ENCODE results near the gene HSPH1. TPM values are rescaled to one million over a fixed set of nuclear protein-coding genes. Genes with fewer than 3 reads are reported as not detected.
"Not testable (repeated sequence)": the region's sequence is repeated elsewhere in the genome, so short reads cannot be mapped to it uniquely, and the experiment has no call there.

HSPH1 gene
- total RNA-seq, 4 donors from 2014 or later = 23.0 to 57.7 (median 30.6) TPM

- Histone ChIP-seq H3K4me1 (no peaks in the 10 kb centered on the region), H3K27me3 (peaks cover 3 to 7% (median 5%) of the 10 kb centered on the region in 3 donors), H3K4me3 (no peak overlapping the region), H3K36me3 (no peaks in the 10 kb centered on the region), H3K27ac (no peak overlapping the region), H3K9me3 (no peaks in the 10 kb centered on the region)
- TF ChIP-seq POLR2A (IDR thresholded peaks at IDR 0.05) (no peak), CTCF (IDR thresholded peaks at IDR 0.05 in 4 of 5, conservative IDR thresholded peaks at IDR 0.05 in 1 of 5) (no peak)
- ATAC-seq (no peak), DNase-seq (no peak)
- intact Hi-C loops (cut with DNase I; ENCODE audit: low total_unique reads) = no loop called here
- in situ Hi-C loops (cut with MboI; ENCODE audit: low sequenced_read_pairs in 4 of 4) = no loop called here
Observed at GRCh38 chr13:31102905-31103304, 58.8 kb downstream of the HSPH1 start.

GRCh38 chr13:31101472-31102170 lies 60.1 kb downstream of the HSPH1 start:
- Histone ChIP-seq H3K9me3 (no peaks in the 10 kb centered on the region), H3K4me1 (no peaks in the 10 kb centered on the region), H3K36me3 (no peaks in the 10 kb centered on the region), H3K27me3 (peaks cover 4 to 12% (median 8%) of the 10 kb centered on the region in 3 donors), H3K27ac (no peak overlapping the region), H3K4me3 (no peak overlapping the region)
- in situ Hi-C loops (cut with MboI; ENCODE audit: low sequenced_read_pairs in 4 of 4) = no loop called here
- intact Hi-C loops (cut with DNase I; ENCODE audit: low total_unique reads) = no loop called here
- ATAC-seq = no peak
- TF ChIP-seq POLR2A (IDR thresholded peaks at IDR 0.05) = no peak
- TF ChIP-seq CTCF (IDR thresholded peaks at IDR 0.05 in 4 of 5, conservative IDR thresholded peaks at IDR 0.05 in 1 of 5) = no peak
- DNase-seq = no peak

- Histone ChIP-seq H3K36me3 (no peaks in the 10 kb centered on the region), H3K9me3 (no peaks in the 10 kb centered on the region), H3K27me3 (peaks cover 6 to 13% (median 8%) of the 10 kb centered on the region in 3 donors), H3K4me3 (no peak overlapping the region), H3K27ac (no peak overlapping the region), H3K4me1 (no peaks in the 10 kb centered on the region)
- intact Hi-C loops (cut with DNase I; ENCODE audit: low total_unique reads) (no loop called here), in situ Hi-C loops (cut with MboI; ENCODE audit: low sequenced_read_pairs in 4 of 4) (no loop called here)
- ATAC-seq = no peak
- DNase-seq = no peak
- TF ChIP-seq CTCF (IDR thresholded peaks at IDR 0.05 in 4 of 5, conservative IDR thresholded peaks at IDR 0.05 in 1 of 5) = no peak
- no peak for TF ChIP-seq POLR2A (IDR thresholded peaks at IDR 0.05)
Observed at GRCh38 chr13:31100721-31101120, 61.0 kb downstream of the HSPH1 start.

GRCh38 chr13:31097911-31098434 lies 63.7 kb downstream of the HSPH1 start:
- in situ Hi-C loops (cut with MboI; ENCODE audit: low sequenced_read_pairs in 4 of 4); H3K4me3 ChIP-seq; ATAC-seq; H3K27ac ChIP-seq; DNase-seq; H3K4me1 ChIP-seq; intact Hi-C loops (cut with DNase I; ENCODE audit: low total_unique reads); H3K36me3 ChIP-seq; H3K9me3 ChIP-seq: not testable (repeated sequence)
- H3K27me3 ChIP-seq = peaks cover 6 to 13% (median 8%) of the 10 kb centered on the region in 3 donors

- H3K4me1 ChIP-seq = no peaks in the 10 kb centered on the region
- in situ Hi-C loops (cut with MboI; ENCODE audit: low sequenced_read_pairs in 4 of 4) (no loop called here), intact Hi-C loops (cut with DNase I; ENCODE audit: low total_unique reads) (no loop called here)
- DNase-seq (no peak), ATAC-seq (no peak)
- peaks cover 6 to 13% (median 8%) of the 10 kb centered on the region in 3 donors for H3K27me3 ChIP-seq
- H3K9me3 ChIP-seq = no peaks in the 10 kb centered on the region
- H3K4me3 ChIP-seq = no peak overlapping the region
- H3K27ac ChIP-seq = no peak overlapping the region
- no peaks in the 10 kb centered on the region for H3K36me3 ChIP-seq
- TF ChIP-seq CTCF (IDR thresholded peaks at IDR 0.05 in 4 of 5, conservative IDR thresholded peaks at IDR 0.05 in 1 of 5) (no peak), POLR2A (IDR thresholded peaks at IDR 0.05) (no peak)
Observed at GRCh38 chr13:31096654-31097302, 64.9 kb downstream of the HSPH1 start.
